ENCODE data around the gene DTYMK.

Gene DTYMK

DNA sequence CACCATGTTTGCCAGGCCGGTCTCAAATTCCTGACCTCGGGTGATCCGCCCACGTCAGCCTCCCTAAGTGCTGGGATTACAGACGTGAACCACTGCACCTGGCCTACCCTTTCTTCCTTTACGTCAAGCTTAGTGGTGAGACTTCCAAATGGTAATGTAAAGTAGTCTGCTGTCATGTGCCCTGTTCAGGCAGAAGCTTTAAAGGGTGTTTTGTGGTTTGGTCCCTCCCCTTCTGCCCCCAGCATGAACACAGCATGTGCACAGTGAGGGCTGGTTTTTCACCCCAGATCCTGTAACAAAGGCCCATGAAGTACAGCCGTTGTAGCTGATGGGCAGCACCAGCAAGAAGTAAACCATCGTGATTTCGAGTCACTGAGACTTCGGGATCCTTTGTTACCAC lies 2.7 kb upstream of the DTYMK start:
- ChIA-PET CTCF (interaction anchor here (1.4 kb wide), 1 partner anchor 30 kb away, joined by 4 read pairs; no protein-coding TSS in a partner anchor), POLR2A (interaction anchor here (0.6 to 3.1 kb wide), 4 partner anchors 9 to 52 kb away, joined by 3 to 18 read pairs (median 4); partner anchors contain the start of genes ATG4B and THAP4)
- peaks cover 23 to 52% of the 10 kb centered on the region in 2 experiments for H3K36me3 ChIP-seq (ENCODE audit: control insufficient read depth in 2 of 2, insufficient read depth in 1 of 2, low read length in 2 of 2)
- no peak overlapping the region for H3K4me3 ChIP-seq (ENCODE audit: low read depth, low read length)
- no peak overlapping the region for H3K27ac ChIP-seq (ENCODE audit: extremely low read depth, low read depth, low read length)
- H3K4me1 ChIP-seq (ENCODE audit: control insufficient read depth, insufficient read depth, low read length) = 0 out of 2 replicates have a peak, but pooled peaks cover 2% of the 10 kb centered on the region
- no peaks in the 10 kb centered on the region for H3K9me3 ChIP-seq (ENCODE audit: control insufficient read depth, insufficient read depth, low read depth, low read length)
- TF ChIP-seq ZNF777 (tag by site-specific recombination; IDR thresholded peaks at IDR 0.05; ENCODE audit: borderline replicate concordance) (no peak), ZNF292 (tag by site-specific recombination; IDR thresholded peaks at IDR 0.05; ENCODE audit: borderline replicate concordance, low read depth) (no peak), ZIC2 (tag by site-specific recombination; IDR thresholded peaks at IDR 0.05) (peak; percentile 27; the same call in 1 of the 2 replicates), KLF1 (tag by site-specific recombination; IDR thresholded peaks at IDR 0.05) (no peak), ZNF529 (tag by site-specific recombination; IDR thresholded peaks at IDR 0.05; ENCODE audit: insufficient replicate concordance) (no peak), ZNF112 (tag by site-specific recombination; IDR thresholded peaks at IDR 0.05) (no peak)

DNA sequence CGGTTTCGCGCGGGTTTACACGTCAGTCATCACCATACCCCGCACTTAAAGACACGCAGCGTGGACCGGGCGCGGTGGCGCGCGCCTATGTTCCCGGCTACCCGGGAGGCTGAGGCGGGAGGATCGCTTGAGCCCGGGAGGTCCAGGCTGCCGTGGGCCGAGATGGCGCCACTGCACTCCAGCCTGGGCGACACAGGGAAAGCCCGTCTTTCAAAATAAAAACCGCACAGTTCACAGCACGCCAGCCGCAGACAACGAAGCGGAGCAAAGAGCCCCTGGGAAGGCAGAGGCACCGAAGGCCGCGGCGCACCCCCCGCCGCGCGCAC lies 328 bp downstream of the DTYMK start:
- CTCF ChIA-PET = interaction anchor here (0.6 to 1.2 kb wide), 5 partner anchors 11 to 192 kb away, joined by 3 to 6 read pairs (median 4); partner anchors contain the start of gene ING5
- Histone ChIP-seq H3K27ac (ENCODE audit: extremely low read depth, low read depth, low read length) (peak overlapping the region; percentile 77), H3K9me3 (ENCODE audit: control insufficient read depth, insufficient read depth, low read depth, low read length) (no peaks in the 10 kb centered on the region), H3K4me1 (ENCODE audit: control insufficient read depth, insufficient read depth, low read length) (0 out of 2 replicates have a peak, but pooled peaks cover 2% of the 10 kb centered on the region), H3K4me3 (ENCODE audit: low read depth, low read length) (peak overlapping the region; percentile 63), H3K36me3 (ENCODE audit: control insufficient read depth in 2 of 2, insufficient read depth in 1 of 2, low read length in 2 of 2) (peaks cover 45 to 61% of the 10 kb centered on the region in 2 experiments)
- POLR2A ChIA-PET = interaction anchor here (0.6 to 2.1 kb wide), 19 partner anchors 9 to 866 kb away, joined by 3 to 58 read pairs (median 4); partner anchors contain the start of genes ATG4B, D2HGDH, HDLBP and ING5
- TF ChIP-seq, protein P1, sequence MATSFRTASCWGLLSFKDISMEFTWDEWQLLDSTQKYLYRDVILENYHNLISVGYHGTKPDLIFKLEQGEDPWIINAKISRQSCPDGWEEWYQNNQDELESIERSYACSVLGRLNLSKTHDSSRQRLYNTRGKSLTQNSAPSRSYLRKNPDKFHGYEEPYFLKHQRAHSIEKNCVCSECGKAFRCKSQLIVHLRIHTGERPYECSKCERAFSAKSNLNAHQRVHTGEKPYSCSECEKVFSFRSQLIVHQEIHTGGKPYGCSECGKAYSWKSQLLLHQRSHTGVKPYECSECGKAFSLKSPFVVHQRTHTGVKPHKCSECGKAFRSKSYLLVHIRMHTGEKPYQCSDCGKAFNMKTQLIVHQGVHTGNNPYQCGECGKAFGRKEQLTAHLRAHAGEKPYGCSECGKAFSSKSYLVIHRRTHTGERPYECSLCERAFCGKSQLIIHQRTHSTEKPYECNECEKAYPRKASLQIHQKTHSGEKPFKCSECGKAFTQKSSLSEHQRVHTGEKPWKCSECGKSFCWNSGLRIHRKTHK (tag by site-specific recombination; IDR thresholded peaks at IDR 0.05) = no peak
- TF ChIP-seq ZNF335 (tag by site-specific recombination; conservative IDR thresholded peaks at IDR 0.05) (peak; percentile 51), ZNF776 (tag by site-specific recombination; IDR thresholded peaks at IDR 0.05; ENCODE audit: borderline replicate concordance) (no peak), GLIS1 (tag by site-specific recombination; IDR thresholded peaks at IDR 0.05) (peak; percentile 42; the same call in 1 of the 2 replicates), GLIS2 (tag by site-specific recombination; IDR thresholded peaks at IDR 0.05) (0 out of 2 replicates have a peak, but pooled peaks have one; percentile 15), ZNF768 (tag by site-specific recombination; IDR thresholded peaks at IDR 0.05) (no peak), ZIC2 (tag by site-specific recombination; IDR thresholded peaks at IDR 0.05) (peak; percentile 52), MYNN (tag by site-specific recombination; IDR thresholded peaks at IDR 0.05; ENCODE audit: borderline replicate concordance) (peak; percentile 76; the same call in 1 of the 2 replicates), ZNF211 (tag by site-specific recombination; IDR thresholded peaks at IDR 0.05; ENCODE audit: low read depth) (no peak), ZNF274 (IDR thresholded peaks at IDR 0.05; ENCODE audit: low read length) (no peak), ZNF274 (tag by site-specific recombination; IDR thresholded peaks at IDR 0.05; ENCODE audit: borderline replicate concordance) (no peak)
- TF ChIP-seq, protein P2, sequence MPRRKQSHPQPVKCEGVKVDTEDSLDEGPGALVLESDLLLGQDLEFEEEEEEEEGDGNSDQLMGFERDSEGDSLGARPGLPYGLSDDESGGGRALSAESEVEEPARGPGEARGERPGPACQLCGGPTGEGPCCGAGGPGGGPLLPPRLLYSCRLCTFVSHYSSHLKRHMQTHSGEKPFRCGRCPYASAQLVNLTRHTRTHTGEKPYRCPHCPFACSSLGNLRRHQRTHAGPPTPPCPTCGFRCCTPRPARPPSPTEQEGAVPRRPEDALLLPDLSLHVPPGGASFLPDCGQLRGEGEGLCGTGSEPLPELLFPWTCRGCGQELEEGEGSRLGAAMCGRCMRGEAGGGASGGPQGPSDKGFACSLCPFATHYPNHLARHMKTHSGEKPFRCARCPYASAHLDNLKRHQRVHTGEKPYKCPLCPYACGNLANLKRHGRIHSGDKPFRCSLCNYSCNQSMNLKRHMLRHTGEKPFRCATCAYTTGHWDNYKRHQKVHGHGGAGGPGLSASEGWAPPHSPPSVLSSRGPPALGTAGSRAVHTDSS (tag by site-specific recombination; IDR thresholded peaks at IDR 0.05) = no peak

DNA sequence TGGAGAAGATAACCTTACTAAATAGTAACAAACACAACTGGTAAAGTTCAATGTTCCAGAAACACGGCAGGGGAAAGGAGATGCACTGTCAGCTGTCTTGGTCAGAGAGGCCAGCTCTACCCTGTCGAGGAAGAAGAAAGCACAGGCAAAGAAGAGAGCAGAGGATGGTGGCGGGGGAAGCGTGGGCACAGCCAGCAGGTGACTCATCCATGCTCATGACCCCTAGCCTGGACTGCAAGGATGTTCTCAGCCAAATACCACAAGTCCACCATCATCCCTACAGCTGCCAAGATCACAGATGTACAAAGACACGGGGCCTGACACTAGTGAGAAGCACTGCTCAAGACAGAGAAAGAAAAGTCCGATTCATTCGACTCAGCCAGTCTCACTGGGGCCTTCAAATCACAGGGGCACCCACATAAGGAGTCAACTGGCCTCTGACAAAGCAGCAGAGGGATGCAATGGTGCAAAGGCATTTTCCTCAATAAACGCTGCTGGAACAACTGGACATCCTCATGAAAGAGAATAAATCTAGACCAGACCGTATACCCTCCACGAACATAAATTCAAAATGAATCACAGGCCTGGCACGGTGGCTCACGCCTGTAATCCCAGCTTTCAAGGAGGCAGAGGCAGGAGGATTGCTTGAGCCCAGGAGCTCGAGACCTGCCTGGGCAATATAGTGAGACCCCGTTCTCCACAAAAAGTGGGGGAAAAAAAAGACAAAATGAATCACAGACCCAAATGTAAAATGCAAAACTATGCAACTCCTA lies 5.6 kb downstream of the DTYMK start:
- Histone ChIP-seq H3K4me1 (ENCODE audit: control insufficient read depth, insufficient read depth, low read length) (no peaks in the 10 kb centered on the region), H3K9me3 (ENCODE audit: control insufficient read depth, insufficient read depth, low read depth, low read length) (no peaks in the 10 kb centered on the region), H3K36me3 (ENCODE audit: control insufficient read depth in 2 of 2, insufficient read depth in 1 of 2, low read length in 2 of 2) (peaks cover 47 to 96% of the 10 kb centered on the region in 2 experiments), H3K4me3 (ENCODE audit: low read depth, low read length) (no peak overlapping the region), H3K27ac (ENCODE audit: extremely low read depth, low read depth, low read length) (no peak overlapping the region)
- TF ChIP-seq ZBTB20 (tag by site-specific recombination; IDR thresholded peaks at IDR 0.05) (no peak), ZFHX2 (tag by site-specific recombination; conservative IDR thresholded peaks at IDR 0.05) (peak; percentile 27; the same call in 1 of the 2 replicates)
- ChIA-PET CTCF (no interaction called here), POLR2A (interaction anchor here (0.6 to 1.3 kb wide), 3 partner anchors 176 to 577 kb away, joined by 3 to 4 read pairs (median 3); no protein-coding TSS in a partner anchor)
